Epithelial cell of proximal tubule (primary cell): ENCODE data around the gene DDX27. TPM values are rescaled to one million over a fixed set of nuclear protein-coding genes. Genes with fewer than 3 reads are reported as not detected.

ENCODE experiments used
- DNase-seq: peaks from one replicate; pipeline ENCODE4 v3.0.0-alpha.2; 2011; ENCODE audit warnings: low read depth
- H3K4me3 ChIP-seq: 2 replicates; pipeline ENCODE4 v1.5.1; 2011; ENCODE audit warnings: low read depth, mild to moderate bottlenecking, low read length
- total RNA-seq: library from RNA; depleted of rRNA; stranded (reverse); fragments of >200 nt; gene quantifications from 2 replicates; pipeline ENCODE4 v1.2.3, GENCODE V29; 2015
- TF ChIP-seq, protein P1 (sequence below): conservative IDR thresholded peaks from 2 replicates; pipeline ENCODE4 v1.5.1; 2012; ENCODE audit warnings: low read depth, mild to moderate bottlenecking, low read length

DDX27 gene
- total RNA-seq, 1 donor from 2014 or later, result 34.2 TPM

DNA sequence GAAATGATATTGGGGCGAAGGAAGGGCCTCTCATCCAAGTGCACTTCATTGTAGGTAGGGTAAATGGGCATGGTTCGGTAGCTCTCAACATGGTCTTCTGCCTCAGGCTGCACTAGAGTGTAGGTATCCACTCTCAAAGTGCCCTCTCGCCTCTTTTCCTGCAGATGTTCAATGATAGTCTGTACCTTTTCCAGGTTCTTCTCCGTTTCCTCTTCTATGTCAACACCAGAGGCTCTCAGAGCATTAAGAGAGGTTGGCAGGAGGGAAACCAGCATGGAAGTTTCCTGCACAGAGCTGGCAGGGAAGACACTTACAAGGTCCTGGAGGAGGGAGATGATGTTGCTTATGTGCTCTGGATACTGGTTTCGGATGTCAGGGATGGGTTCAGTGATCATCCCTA, 51.5 kb downstream of the DDX27 start:
- DNase-seq, result no peak
- TF ChIP-seq, protein P1, sequence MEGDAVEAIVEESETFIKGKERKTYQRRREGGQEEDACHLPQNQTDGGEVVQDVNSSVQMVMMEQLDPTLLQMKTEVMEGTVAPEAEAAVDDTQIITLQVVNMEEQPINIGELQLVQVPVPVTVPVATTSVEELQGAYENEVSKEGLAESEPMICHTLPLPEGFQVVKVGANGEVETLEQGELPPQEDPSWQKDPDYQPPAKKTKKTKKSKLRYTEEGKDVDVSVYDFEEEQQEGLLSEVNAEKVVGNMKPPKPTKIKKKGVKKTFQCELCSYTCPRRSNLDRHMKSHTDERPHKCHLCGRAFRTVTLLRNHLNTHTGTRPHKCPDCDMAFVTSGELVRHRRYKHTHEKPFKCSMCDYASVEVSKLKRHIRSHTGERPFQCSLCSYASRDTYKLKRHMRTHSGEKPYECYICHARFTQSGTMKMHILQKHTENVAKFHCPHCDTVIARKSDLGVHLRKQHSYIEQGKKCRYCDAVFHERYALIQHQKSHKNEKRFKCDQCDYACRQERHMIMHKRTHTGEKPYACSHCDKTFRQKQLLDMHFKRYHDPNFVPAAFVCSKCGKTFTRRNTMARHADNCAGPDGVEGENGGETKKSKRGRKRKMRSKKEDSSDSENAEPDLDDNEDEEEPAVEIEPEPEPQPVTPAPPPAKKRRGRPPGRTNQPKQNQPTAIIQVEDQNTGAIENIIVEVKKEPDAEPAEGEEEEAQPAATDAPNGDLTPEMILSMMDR, result no peak
- H3K4me3 ChIP-seq, result no peak overlapping the region

DNA sequence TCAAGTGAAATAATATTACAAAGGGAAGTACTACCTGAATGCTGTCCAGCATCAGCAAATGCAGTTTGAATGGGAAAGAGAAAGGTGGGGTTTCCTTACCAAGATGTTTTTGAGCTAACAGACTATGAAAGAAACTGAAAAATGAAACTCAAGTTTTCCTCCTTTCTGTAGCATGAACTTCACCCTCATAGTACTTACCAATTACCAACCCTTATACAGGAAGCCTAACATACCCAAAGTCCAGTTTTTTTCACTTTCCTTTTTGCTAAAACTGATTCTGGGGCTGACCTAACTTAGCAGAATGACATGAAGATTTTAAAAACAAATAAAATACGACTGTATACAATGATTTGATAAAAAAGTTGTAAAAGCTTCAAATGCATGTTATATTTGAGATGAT, 53.4 kb downstream of the DDX27 start:
- TF ChIP-seq, protein P1, result no peak
- DNase-seq, result no peak

DNA sequence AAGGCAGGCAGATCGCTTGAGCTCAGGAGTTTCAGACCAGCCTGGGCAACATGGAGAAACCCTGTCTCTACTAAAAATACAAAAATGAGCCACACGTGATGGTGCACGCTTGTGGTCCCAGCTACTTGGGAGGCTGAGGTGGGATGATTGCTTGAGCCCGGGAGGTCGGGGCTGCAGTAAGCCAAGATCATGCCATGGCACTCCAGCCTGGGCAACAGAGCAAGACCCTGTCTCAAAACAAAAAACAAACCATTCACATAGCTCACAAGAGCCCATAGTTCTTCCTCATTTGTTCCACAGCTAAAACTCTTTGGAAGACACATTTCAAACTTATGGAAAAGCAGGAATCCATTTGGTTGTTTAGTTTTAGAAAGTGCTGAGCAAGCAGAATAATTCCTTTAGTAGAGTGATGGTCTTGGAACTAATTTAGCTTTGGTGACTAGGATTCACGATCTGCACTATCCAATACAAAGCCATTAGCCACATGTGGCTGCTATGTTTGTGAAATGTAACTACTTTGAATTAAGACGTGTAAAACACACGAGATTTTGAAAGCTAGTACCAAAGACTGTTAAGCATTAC, 54.6 kb downstream of the DDX27 start:
- DNase-seq, result no peak
- H3K4me3 ChIP-seq, result no peak overlapping the region
- TF ChIP-seq, protein P1, result no peak

More for the DNA sequence above, 53.4 kb downstream of the DDX27 start:
- no peak overlapping the region for H3K4me3 ChIP-seq

DNA sequence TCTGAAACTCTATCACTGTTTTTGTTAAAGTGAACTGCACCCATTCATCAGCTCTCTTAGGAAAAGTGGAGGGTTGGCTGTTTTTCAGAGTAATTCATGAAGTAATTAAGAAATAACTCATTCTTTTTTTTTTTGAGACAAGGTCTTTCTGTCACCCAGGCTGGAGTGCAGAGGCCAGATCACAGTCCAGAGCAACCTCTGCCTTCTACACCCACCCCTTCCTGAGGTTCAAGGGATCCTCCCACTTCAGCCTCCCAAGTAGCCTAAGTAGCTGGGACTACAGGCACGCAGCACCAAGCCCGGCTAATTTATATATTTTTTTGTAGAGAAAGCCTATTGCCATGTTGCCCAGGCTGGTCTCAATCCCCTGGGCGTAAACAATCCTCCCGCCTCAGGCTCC, 56.0 kb downstream of the DDX27 start:
- TF ChIP-seq, protein P1, result no peak
- H3K4me3 ChIP-seq, result no peak overlapping the region
- no peak for DNase-seq

DNA sequence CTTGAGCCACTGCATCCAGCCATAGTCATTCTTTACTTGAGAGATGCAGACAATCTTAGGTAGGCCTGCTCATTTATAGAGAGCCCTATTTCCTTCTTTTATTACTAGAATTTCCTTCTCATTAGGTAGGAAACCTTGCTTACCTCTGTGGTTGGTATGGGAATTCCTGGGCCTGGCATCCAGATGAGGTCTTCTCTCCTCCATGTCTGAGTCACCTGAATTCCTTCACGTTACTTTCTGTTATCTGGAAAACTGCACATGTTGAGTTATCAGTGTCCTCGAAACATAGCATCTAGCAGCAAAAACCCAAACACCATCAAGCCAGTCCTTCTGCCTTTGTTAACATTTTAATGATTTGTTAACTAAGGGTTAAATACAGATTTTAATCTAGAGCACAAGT, 56.4 kb downstream of the DDX27 start:
- no peak overlapping the region for H3K4me3 ChIP-seq
- no peak for DNase-seq
- TF ChIP-seq, protein P1, result no peak

DNA sequence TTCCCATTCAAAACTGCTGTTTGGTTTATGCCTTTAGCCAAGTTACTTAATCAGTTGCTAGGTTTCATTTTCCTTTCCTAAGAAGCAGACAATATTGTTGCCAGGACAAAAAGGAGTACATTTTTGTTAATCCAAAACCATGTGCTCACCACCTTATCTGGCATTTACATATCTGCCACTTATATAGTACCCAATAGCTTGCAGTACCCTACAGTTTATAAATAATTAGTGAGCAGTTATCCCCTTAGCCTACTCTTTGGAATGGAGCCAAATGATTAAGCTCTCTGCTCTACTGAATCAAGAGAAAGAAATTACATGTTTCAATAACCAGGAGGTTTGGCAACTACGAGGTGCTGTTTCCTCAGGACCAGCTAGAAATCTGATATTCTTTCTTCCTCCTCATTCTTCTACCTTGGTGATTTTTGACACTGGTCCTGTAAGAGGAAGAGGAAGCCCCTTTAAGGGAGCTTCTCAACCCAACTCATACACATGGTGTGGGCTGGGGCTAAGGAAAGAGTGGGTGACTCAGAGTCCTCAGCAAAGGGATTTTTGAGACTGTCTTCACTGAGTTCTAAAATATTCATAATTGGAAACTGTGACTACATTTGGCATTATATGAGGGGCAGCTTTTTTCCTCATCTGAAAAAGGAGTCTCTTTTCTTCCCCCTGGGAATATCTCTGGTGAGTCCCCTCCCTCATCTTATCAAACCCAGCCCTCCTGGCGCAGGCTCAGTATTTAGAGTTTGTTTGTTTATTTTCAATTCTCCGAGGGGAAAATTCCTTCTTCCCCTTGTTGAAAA, 57.1 kb downstream of the DDX27 start:
- peak; percentile 84 for DNase-seq
- peak overlapping the region; percentile 98 for H3K4me3 ChIP-seq
- TF ChIP-seq, protein P1, result no peak
